GM15510 (cell line): Measurements from ENCODE around the gene OTOP3.

Experiments used
- POLR2A ChIP-seq: IDR thresholded peaks from 3 replicates; pipeline ENCODE4 v1.6.1; 2011; ENCODE audit warnings: borderline replicate concordance; ENCODE audit not compliant: insufficient read length; ENCODE audit errors: extremely low read depth

OTOP3 gene

DNA sequence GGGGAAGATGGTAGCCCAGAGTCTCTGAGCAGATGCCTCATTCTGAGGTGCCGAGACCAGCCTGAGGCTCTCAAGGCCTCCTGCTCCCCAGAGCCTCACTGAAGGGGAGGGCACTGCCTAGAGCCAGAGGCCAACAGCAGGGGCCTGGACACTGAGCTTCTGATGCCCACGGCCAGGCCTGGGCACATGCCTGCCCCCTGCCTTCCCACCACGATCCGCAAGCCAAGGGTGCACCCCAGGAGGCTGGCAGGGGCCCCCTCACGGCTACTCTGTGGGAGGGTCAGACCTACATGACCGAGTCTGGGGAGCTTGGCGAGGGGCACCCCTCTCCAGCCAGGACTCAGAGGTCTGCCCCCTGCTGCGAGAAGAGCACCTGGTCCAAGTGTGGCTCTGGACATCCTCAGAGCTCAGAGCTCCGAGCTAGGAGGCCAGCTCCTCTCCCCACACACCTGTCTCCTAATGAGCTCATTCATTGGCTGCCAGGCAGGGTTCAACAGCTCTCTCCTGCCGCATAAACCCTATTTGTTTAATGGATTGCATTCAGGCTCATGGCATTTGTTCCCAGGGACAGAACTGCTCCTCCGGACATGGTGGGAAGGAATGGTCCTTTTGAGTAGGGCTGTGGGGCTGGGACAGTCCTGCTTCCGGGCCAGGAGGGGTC is 13.9 kb downstream of the OTOP3 start:
- no peak for TF ChIP-seq POLR2A

DNA sequence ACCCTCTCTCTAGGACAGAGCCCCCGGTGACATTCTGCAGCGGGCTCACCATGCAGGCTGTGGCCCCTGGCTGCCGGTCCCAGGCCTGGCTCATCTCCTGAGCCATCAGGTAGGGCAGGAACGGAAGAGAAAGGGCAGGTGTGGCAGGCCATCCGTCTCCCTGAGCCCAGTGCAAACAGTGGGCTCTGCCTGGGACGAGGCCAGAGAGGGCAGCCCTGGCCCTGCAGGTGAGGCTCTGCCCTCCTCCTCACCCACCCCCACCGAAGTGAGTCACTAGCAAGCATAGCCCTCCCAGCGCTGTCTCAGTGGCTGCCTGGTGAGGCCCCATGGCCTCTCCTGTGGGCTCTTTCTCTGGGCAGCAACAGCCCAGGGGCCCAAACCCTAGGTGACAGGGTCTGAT is 14.5 kb downstream of the OTOP3 start:
- no peak for TF ChIP-seq POLR2A

GRCh38 chr17:74951065-74951464 is 15.4 kb downstream of the OTOP3 start:
- TF ChIP-seq POLR2A, result no peak

DNA sequence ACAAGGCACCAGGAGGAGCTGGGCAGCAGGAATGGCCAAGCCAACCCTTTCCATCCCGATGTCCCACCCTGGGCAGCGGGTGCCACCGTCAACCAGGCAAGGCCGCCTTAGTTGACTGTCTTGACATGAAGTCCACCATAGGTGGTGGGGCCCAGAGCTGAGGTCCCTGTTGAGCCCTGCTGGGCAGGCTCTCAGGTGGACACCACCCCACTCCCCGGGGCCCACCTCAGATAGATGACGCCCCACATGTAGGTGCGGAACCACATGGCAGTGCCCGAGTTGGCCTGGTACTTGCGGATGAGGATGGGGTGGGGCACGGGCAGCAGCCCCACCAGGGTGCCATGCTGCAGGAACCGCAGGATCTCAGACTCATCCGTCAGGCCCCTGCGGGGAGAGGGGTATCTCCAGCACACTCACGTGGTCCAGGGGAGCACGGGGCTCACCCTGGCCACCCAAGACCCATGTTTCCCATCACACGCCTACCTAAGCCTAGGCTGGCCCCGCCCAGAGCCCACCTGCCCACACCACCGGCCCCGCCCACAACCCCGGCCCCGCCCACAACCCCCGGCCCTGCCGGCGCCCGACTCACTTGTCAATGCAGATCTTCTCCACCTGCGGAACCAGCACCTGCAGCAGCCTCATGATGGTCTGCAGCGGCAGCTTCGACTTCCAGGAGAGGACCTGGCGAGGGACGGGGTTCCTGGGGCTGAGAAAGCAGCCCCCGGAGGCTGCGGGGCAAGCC is 16.2 kb downstream of the OTOP3 start:
- TF ChIP-seq POLR2A, result no peak

GRCh38 chr17:74952431-74953133 is 16.9 kb downstream of the OTOP3 start:
- no peak for TF ChIP-seq POLR2A

- TF ChIP-seq POLR2A, result no peak
These were observed 17.5 kb downstream of the OTOP3 start for GRCh38 chr17:74953134-74953687.

DNA sequence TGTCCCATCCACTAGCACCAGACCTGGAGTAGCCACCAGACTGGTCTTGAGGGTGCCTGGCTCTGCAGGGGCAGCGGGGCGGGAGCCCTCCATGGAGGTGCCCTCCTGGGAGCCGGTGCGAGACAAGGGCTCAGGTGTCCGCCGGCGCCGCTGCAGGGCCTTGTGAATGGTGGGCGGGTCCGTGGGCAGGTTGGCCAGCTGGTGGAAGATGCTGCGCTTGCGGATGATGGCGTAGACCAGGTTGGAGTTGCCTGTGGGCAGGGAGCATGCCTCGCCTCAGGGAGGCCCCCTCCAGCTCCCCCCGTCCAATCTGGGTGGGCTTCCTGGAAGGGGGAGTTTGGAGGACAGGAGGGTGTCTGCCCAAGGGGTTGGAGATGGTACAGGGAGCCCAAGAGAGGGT is 18.4 kb downstream of the OTOP3 start:
- no peak for TF ChIP-seq POLR2A

GRCh38 chr17:74954665-74955421 is 19.1 kb downstream of the OTOP3 start:
- no peak for TF ChIP-seq POLR2A

DNA sequence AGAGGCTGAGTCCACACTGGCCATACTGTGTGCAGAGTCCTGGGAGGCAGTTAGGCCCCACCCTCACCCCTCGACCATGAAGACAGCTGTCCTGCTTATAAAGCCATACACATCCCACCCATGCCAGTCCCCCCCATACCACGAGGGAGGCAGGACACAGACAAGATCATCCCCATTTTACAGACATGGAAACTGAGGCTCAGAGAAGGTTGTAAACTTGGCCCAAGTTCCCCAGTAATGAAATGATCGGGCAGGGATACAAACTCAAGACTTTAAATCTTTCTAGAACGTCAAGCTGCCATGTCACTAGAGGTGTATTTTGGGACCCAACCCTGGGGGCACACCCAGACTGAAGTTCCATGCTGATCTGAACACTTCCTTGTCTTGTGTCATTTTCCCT is 20.4 kb downstream of the OTOP3 start:
- no peak for TF ChIP-seq POLR2A

DNA sequence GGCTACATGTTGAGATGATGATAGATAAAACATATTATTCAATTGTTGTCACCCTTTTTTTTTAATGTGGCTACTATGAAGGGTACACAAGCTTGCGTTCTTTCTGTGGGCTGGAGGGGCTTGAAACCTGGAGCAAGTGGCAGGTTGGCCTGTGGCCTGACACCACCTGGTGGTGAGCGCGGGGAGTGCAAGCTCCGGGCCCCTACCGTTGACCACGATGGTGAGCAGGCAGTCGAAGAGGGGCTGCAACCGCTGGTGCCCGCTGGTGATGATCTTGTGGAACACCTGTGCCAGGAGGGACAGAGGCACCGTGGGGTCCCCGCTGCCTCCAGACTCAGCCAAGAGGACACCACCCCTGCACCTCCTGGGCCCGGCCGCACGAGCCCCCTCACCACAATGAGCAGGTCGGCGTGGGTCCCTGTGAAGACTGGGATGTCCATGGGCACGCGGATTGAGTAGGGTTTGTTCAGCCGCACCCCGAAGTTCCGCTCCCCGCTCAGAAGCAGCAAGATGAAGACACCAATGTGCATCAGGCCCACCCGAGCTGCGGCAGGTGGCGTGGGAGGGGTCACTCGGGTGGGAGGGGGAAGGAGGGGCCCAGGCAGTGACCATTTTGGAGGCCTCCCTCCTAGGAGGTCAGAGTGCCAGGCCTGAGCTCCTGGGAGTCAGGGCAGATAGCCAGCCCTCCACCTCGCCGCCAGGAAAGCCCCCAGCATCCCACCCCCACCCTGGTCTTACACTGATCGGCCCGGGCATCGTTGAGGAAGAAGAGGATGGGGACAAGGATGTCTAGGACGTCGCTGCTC is 22.4 kb downstream of the OTOP3 start:
- no peak for TF ChIP-seq POLR2A

DNA sequence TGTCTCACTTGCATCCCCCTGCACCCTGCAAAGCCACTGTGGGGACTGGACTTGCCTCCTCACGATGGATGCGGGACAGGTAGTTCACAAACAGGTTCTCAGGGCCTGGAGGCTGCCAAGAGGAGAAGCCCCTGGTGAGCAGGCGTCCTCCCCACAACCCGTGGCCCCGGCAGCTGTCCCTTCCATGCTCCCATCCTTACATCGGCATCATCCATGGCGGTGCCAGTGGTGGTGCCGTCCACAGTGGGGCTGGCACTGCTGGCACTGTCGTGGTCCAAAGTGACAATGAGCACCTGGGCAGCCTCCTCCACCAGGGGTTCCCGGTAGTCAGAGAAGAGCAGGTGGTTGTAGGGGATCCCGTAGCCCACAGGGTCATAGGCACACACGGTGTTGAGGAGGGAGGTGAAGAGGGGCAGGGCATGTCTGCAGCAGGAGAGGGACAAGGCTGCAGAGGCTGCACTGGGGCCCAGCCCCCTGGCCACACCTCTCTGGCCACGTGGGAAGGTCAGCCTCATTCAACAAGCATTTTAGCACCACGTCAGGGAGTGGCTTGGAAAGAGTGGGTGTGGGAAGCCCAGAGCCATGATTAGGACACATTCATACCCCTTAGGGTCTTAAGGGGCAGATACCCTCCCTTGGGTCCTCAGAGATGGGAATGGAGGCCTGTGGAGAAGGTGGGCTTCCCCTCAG is 24.3 kb downstream of the OTOP3 start:
- no peak for TF ChIP-seq POLR2A

DNA sequence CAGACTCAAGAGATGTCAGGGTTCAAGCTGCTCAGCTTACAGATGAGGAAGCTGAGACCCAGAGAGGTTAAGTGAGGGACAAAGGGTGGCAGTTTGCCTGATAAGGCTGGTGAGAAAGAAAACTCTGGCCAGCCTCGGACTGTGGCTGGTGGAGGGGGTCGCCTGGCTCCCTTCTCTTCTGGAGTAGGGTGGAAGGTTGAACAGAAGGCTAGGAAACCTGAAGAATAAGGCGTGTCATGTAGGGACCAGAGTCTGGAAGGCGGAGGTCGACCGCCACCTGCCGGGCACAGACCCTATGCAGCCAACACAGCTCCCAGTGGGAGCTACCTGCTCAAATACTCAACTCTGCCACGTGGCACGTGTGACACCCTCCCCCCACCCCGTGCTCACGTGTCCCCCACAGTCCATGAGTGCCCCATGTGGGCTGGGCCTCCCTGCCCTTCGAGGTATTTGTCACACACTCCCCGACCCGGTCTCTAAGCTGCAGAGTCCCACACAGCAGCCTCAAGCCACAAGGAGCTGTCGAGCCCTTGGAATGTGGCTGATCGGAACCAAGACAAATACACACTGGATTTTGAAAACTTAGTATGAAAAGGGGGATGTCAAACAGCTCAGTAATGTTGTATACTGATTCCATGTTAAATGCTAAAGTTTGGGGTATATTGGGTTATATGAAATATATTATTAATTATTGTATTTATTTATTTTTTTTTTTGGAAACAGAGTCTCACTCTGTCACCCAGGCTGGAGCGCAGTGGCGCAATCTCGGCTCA is 25.1 kb downstream of the OTOP3 start:
- no peak for TF ChIP-seq POLR2A
